Right cardiac atrium (tissue), 5 donors: ENCODE data around the gene RIMS1. TPM values are rescaled to one million over a fixed set of nuclear protein-coding genes. Genes with fewer than 3 reads are reported as not detected.

Experiments used
- ATAC-seq, 2 donors: fragments of 200-7000 bp; cut with Tn5 transposase; one replicate each; pipeline versions ENCODE4 v1.8.0 to v1.9.1; 2020; ENCODE audit warnings: moderate library complexity in 2 of 2, mild to moderate bottlenecking in 1 of 2
- DNase-seq, 3 donors: peaks; one replicate each; pipeline ENCODE4 v3.0.0-alpha.2; 2020
- H3K27ac ChIP-seq: one replicate; pipeline ENCODE4 v1.5.1; 2013; ENCODE audit warnings: mild to moderate bottlenecking, low read length, control low read depth, moderate library complexity
- H3K27me3 ChIP-seq: one replicate; pipeline ENCODE4 v1.6.1; 2013; ENCODE audit not compliant: control insufficient read depth, insufficient read depth
- H3K4me1 ChIP-seq: one replicate; pipeline ENCODE4 v1.6.1; 2013; ENCODE audit warnings: low read length; ENCODE audit not compliant: control insufficient read depth, insufficient read depth
- H3K4me3 ChIP-seq: one replicate; pipeline ENCODE4 v1.5.1; 2013; ENCODE audit warnings: low read length, control low read depth
- H3K9me3 ChIP-seq: one replicate; pipeline ENCODE4 v1.6.1; 2013; ENCODE audit warnings: low read length; ENCODE audit not compliant: control insufficient read depth
- WGBS: extraction: QIAGEN DNeasy Blood & Tissue Kit; methylation state at CpG from one replicate; pipeline ENCODE4 v1.1.7; 2013; 5-methylcytosine and 5-hydroxymethylcytosine counted together
- intact Hi-C, 4 donors: fragments of 100-400 bp; cut with DNase I; formaldehyde crosslinking; loops; one replicate each; pipeline versions ENCODE4 v1.11.0 to v1.14.0; 2022 to 2023
- polyA plus RNA-seq: library from polyadenylated mRNA; stranded (reverse); fragments of 200-250 nt; gene quantifications from one replicate; pipeline ENCODE4 v1.2.3, GENCODE V29; 2013
- total RNA-seq, 4 donors: library from RNA; stranded (reverse); fragmentation: NEBNext Ultra II Directional; extraction: Animal tissue kit (Norgen Biotek cat#: 25700); gene quantifications; one replicate each; pipeline ENCODE4 v1.2.1, GENCODE V29; 2021
- donor health status: healthy with polysubstance abuse.
- donor health status: DM: no; HTN: yes; CAD: no.
- donor health status: DM: no; HTN: no; CAD: no.
- donor health status: DM: no; HTN: yes; CAD: no; lungs with severe emphysema.
- donor health status: DM: yes; HTN: yes; CAD: no.

The RIMS1 gene
- total and polyA plus RNA-seq, 5 donors, result 0.02 to 0.36 (median 0.21) TPM

DNA sequence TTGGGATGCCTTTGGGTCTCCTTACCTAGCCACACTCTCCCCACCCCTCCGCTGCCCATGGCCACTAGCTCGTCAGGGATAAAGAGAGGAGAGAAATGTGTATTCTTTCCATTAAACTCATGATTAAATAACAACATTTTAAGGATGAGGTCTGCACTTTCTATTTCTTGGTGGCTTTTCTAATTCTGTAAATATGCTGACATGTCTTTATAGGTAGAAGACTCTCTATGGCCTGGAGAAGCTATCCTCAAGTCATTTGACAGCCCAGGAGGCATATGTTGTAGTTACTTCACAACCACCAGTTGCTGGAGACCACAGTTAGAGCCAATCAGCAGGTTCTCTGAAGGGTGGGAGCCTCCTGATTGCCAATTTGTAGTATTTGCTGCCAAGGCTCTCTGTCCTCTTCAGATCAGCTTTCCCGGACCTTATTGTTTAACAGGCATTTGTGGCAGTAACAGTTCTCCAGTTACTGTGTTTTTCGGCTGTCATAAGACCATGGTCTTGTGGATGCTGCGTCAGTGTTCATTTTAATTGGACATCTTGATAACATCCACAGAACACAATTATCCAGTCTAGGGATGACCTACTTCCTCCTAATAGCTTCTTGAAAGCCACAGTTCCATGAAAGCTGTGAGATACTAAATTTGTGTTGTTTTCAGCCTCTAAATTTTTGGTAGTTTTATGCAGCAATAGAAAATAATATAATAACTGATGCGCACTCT lies 530.6 kb downstream of the RIMS1 start:
- 79% methylated on average over 6 of the region's 6 CpGs for WGBS
- no peak overlapping the region for H3K27ac ChIP-seq
- no peak overlapping the region for H3K4me3 ChIP-seq
- ATAC-seq (no peak), DNase-seq (no peak)
- no peaks in the 10 kb centered on the region for H3K27me3 ChIP-seq
- no peaks in the 10 kb centered on the region for H3K9me3 ChIP-seq
- H3K4me1 ChIP-seq, result no peaks in the 10 kb centered on the region
- intact Hi-C loops, result loop anchor here in 1 of 4 donors (10.0 kb wide), 1 partner anchor 908 kb away; no protein-coding TSS in a partner anchor

DNA sequence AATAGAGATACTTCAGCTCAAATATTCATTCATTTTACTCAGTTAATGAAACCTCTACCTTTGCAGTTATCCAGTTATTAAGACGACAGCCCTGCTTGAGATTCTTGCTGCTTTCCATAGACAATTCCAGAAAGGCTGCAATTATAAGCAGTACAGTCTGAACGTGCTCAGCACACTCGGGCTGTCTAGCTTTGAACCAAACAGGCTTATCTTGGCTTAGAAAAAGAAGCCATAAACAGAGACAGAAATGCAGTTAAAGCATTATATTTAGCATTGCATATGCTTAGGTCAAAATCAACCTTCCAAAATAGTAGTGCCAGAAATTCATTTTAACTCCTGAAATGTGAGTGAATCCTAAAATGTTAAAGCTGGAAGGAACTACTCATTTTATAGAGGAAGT lies 531.4 kb downstream of the RIMS1 start:
- H3K9me3 ChIP-seq, result no peaks in the 10 kb centered on the region
- no peak overlapping the region for H3K27ac ChIP-seq
- no peak overlapping the region for H3K4me3 ChIP-seq
- intact Hi-C loops, result loop anchor here in 1 of 4 donors (10.0 kb wide), 1 partner anchor 907 kb away; no protein-coding TSS in a partner anchor
- no peaks in the 10 kb centered on the region for H3K4me1 ChIP-seq
- no peaks in the 10 kb centered on the region for H3K27me3 ChIP-seq
- 49% methylated on average over 3 of the region's 3 CpGs for WGBS
- ATAC-seq (no peak), DNase-seq (no peak)

DNA sequence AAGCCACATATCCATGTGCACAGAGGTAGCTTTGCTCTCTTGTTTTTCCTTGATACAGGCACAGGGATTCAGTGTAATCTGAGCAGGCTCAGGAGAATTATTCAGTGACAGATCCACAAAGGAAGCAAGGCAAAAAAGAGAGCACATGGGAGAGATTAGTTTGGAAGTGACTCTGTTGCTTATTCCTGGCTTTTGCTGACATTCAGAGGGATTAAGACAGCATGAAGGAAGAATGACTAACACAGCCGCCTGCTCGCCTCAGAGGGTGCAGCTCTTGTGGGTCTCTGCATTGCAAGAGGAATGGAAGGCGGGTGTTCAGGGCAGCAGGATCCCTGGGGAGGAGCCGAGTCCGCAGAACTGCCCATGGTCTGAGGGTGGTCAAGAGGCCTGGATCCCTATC lies 532.1 kb downstream of the RIMS1 start:
- WGBS, result 76% methylated on average over 5 of the region's 5 CpGs
- intact Hi-C loops, result loop anchor here in 1 of 4 donors (10.0 kb wide), 1 partner anchor 906 kb away; no protein-coding TSS in a partner anchor

DNA sequence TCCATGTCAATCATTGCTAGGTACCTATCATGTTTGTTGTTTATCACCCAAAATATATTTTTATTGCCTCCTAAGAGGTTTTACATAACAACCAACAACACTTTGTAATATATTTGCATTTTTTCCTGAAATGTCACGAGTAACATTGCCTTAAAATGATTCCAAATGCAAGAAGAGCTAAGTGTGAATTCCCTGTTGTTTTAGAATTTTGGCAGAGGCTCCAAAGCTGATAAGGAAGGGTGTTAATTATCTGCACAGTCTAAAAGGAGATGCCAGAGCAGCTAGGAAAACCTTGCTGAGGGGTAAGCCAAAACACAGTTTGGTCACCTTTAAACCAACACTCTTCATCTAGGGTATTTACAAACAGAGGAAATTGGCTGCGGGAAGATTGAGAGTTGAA lies 533.6 kb downstream of the RIMS1 start:
- Histone ChIP-seq H3K4me3 (no peak overlapping the region), H3K9me3 (no peaks in the 10 kb centered on the region), H3K27ac (no peak overlapping the region), H3K4me1 (no peaks in the 10 kb centered on the region), H3K27me3 (no peaks in the 10 kb centered on the region)
- ATAC-seq (no peak), DNase-seq (no peak)
- intact Hi-C loops, result loop anchor here in 1 of 4 donors (10.0 kb wide), 1 partner anchor 905 kb away; no protein-coding TSS in a partner anchor
- 47% methylated on average over 2 of the region's 2 CpGs for WGBS

More for the DNA sequence above, 532.1 kb downstream of the RIMS1 start:
- no peak for DNase-seq
- Histone ChIP-seq H3K27me3 (no peaks in the 10 kb centered on the region), H3K9me3 (no peaks in the 10 kb centered on the region), H3K27ac (no peak overlapping the region), H3K4me3 (no peak overlapping the region), H3K4me1 (no peaks in the 10 kb centered on the region)
- no peak for ATAC-seq

DNA sequence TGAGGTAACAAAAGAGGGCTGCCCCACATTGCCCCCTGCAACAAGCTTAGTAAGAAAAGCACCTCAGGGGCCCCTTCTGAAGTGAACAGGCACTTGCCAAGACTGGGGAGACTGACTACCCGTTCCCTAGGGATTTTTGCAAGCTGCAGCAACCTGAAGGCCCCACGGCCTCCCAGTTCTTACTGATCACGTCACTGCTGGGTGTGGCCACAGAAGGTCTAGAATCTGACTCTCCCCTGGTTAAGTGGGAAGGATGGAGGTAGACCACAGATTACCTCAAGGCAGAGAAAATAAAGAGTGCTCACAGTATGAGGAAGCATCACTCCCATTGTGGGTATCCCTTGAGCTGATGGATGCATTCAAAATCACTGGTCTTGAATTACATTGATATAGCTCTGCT lies 534.1 kb downstream of the RIMS1 start:
- ATAC-seq, result no peak
- Histone ChIP-seq H3K4me1 (no peaks in the 10 kb centered on the region), H3K27ac (no peak overlapping the region), H3K27me3 (no peaks in the 10 kb centered on the region), H3K9me3 (no peaks in the 10 kb centered on the region), H3K4me3 (no peak overlapping the region)
- intact Hi-C loops, result no loop called here
- DNase-seq, result no peak
- 60% methylated on average over 3 of the region's 3 CpGs for WGBS

DNA sequence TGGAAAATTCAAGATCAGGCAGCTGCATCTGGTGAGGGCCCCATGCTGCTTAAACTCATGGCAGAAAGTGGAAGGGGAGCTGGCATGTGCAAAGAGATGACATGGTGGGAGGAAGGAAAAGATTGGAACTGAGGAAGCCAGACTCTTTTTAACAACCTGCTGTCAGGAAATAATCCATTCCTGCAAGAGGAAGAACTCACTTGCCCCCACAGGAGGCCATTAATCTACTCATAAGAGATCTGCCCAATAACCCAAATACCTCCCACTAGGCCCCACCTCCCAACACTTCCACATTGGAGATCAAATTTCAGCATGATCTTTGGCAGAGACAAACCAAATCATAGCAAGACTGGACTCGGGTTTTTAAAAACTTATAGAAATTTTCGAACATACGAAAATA lies 535.0 kb downstream of the RIMS1 start:
- Histone ChIP-seq H3K4me3 (no peak overlapping the region), H3K9me3 (no peaks in the 10 kb centered on the region), H3K27me3 (no peaks in the 10 kb centered on the region), H3K27ac (no peak overlapping the region), H3K4me1 (no peaks in the 10 kb centered on the region)
- ATAC-seq (no peak), DNase-seq (no peak)
- intact Hi-C loops, result no loop called here
- 86% methylated on average over 3 of the region's 3 CpGs for WGBS

DNA sequence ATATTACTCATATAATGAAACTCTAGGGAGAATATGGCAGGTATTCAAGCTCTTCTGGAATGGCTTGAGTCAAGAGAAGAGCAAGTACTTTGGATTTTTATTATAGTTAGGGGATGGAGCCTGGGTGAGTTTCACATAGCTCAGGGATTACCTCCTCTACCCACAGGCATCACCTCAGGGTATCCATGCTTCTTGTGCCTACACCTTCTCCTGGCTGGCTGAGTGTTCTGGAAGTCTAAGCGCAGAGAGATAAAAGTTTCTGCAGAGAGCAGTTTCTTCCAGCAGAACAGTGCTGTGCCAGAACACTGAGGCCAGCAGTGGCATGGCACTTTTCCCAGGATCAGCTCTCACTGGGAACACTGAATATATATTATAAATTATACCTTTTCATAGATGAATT lies 535.8 kb downstream of the RIMS1 start:
- no peak overlapping the region for H3K27ac ChIP-seq
- no peak overlapping the region for H3K4me3 ChIP-seq
- no peaks in the 10 kb centered on the region for H3K9me3 ChIP-seq
- no peak for ATAC-seq
- no peaks in the 10 kb centered on the region for H3K4me1 ChIP-seq
- H3K27me3 ChIP-seq, result no peaks in the 10 kb centered on the region
- intact Hi-C loops, result no loop called here
- DNase-seq, result no peak
- 72% methylated on average over 1 of the region's 1 CpG for WGBS

DNA sequence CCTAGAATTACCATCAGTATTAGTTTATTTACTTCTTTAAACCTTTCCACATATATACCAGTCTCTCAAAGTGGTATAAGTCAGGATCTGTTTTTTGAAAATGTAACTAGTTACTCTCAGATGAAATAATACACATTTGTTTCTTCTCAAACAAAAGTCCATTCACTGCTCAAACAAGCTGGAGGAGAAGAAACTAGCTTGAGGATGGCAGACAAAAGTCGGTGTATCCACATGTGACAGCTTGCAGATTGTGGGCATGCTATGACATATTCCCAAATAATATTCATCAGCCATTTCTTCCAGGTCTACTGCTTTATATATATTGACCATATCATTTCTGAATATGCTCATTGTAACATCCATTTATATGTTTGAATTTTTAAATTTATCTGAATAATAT lies 538.1 kb downstream of the RIMS1 start:
- no peak overlapping the region for H3K27ac ChIP-seq
- no peaks in the 10 kb centered on the region for H3K9me3 ChIP-seq
- H3K4me3 ChIP-seq, result no peak overlapping the region
- WGBS, result 71% methylated on average over 1 of the region's 1 CpG
- no peak for DNase-seq
- no peaks in the 10 kb centered on the region for H3K4me1 ChIP-seq
- no peaks in the 10 kb centered on the region for H3K27me3 ChIP-seq
- intact Hi-C loops, result no loop called here
- no peak for ATAC-seq

DNA sequence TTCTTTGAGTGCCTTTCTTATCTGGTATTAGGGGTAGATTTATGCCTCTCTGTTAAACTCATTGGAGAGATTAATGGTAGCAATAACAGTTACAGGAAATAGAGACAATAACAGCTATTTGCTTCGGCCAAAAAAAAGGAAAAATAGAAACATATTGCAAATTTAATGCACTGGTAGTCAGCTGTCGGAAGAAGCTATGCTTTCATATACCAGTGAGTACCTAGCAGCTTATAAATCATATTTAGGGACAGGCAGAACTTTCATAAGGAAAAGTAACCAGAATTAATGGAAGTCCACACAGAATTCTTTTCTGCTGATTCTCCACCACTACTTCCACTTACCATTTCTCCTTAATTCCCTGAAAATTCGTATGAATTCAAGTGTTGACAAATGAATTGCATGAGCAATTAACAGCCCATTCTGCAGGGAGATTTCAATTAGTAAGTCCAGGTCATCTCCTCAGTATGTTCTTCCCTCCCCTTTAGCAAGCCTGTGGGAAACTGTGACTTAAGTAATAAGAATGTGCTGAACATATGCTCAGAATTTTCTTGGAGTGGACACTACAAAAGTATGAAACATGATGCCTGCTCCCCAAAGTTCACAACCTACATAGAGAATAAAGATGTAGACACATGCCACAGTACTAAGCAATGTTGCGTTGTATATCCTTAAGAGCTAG lies 538.8 kb downstream of the RIMS1 start:
- no peak for ATAC-seq
- 59% methylated on average over 4 of the region's 4 CpGs for WGBS

DNA sequence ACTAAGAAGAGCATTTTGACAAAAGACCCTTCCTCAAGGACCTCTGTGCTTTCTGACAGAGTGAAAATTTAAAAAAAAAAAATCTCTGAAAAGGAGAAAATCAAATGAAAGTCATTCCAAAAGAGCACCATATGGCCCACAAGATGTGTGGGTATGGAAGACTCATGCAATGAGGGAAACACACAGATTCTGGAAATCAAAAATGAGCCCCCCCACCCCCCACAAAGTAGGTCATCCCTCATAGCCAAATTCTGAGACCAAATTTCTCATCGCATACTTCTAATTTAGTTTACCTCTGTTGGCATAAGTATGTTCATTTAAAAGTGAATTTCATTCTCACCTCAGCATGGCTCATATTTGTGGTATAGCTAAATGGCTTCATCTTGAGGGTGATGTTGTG lies 554.3 kb downstream of the RIMS1 start:
- no peak for DNase-seq
- no peak overlapping the region for H3K4me3 ChIP-seq
- H3K27ac ChIP-seq, result no peak overlapping the region
- no peak for ATAC-seq
- intact Hi-C loops, result no loop called here
- no peaks in the 10 kb centered on the region for H3K4me1 ChIP-seq
- WGBS, result 90% methylated on average over 1 of the region's 1 CpG
- H3K27me3 ChIP-seq, result no peaks in the 10 kb centered on the region
- H3K9me3 ChIP-seq, result no peaks in the 10 kb centered on the region

More for the DNA sequence above, 538.8 kb downstream of the RIMS1 start:
- no peak overlapping the region for H3K4me3 ChIP-seq
- intact Hi-C loops, result no loop called here
- no peaks in the 10 kb centered on the region for H3K4me1 ChIP-seq
- no peak overlapping the region for H3K27ac ChIP-seq
- H3K9me3 ChIP-seq, result no peaks in the 10 kb centered on the region
- no peak for DNase-seq
- no peaks in the 10 kb centered on the region for H3K27me3 ChIP-seq

DNA sequence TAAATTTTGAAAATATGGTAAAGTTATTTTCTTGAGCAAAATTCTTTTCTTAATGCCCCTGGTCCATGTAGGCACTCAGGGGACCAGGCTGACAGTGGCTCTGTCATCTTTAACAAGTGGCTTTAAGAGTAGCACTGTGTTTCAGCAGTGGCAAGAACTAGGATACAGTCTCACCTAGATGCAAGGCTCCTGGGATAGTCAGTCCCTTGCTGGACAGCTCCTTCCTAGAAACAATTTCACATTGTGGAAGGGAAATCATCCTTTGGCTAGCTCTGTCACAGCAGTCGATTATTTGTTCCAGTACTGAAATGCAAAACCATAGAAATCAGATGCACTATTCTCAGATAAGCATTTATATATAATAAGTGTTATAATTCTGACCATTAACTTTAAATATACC lies 560.1 kb downstream of the RIMS1 start:
- Histone ChIP-seq H3K4me1 (no peaks in the 10 kb centered on the region), H3K9me3 (no peaks in the 10 kb centered on the region), H3K4me3 (no peak overlapping the region), H3K27ac (no peak overlapping the region), H3K27me3 (no peaks in the 10 kb centered on the region)
- WGBS, result 27% methylated on average over 1 of the region's 1 CpG
- ATAC-seq, result no peak
- no peak for DNase-seq
- intact Hi-C loops, result no loop called here
